IMR-90 (cell line): ENCODE measurements around the gene SERPINA10. TPM values are rescaled to one million over a fixed set of nuclear protein-coding genes. Genes with fewer than 3 reads are reported as not detected.

Source experiments
- ATAC-seq: fragments of 200-7000 bp; cut with Tn5 transposase; 2 replicates; pipeline ENCODE4 v1.9.1; 2020; ENCODE audit warnings: low read depth, mild to moderate bottlenecking, moderate library complexity
- BruUV-seq: library from RNA; stranded (reverse); fragments of 400-500 nt; replicated peaks from 2 replicates; lab custom pipeline; 2021; lab: Mats Ljungman, UMichigan
- CTCF ChIA-PET: fragments of 300-600 bp; formaldehyde crosslinking; extraction: SDS; loops from one replicate; lab custom pipeline; 2021; ENCODE audit warnings: antibody characterized with exemption; lab: Yijun Ruan, JAX
- POLR2A ChIA-PET: fragments of 300-600 bp; sonication (Branson Sonifier 250); formaldehyde crosslinking; loops from one replicate; lab custom pipeline; 2022; ENCODE audit warnings: antibody characterized with exemption; ENCODE audit not compliant: unreplicated experiment; lab: Charles Lee
- DNase-seq: peaks from one replicate; pipeline ENCODE4 v3.0.0; 2013
- H2AFZ ChIP-seq: replicated peaks from 2 replicates; pipeline ENCODE3; 2013; ENCODE audit warnings: low read length, mild to moderate bottlenecking; ENCODE audit not compliant: poor library complexity
- H2AK5ac ChIP-seq: 2 replicates; pipeline ENCODE4 v1.6.1; 2013; ENCODE audit warnings: low read depth, low read length, inconsistent platforms
- H2AK9ac ChIP-seq: replicated peaks from 2 replicates; pipeline ENCODE3; 2013; ENCODE audit warnings: mild to moderate bottlenecking, low read depth, low read length, moderate library complexity; ENCODE audit not compliant: poor library complexity
- H2BK120ac ChIP-seq: 2 replicates; pipeline ENCODE4 v1.6.1; 2013; ENCODE audit warnings: low read depth, low read length, inconsistent platforms
- H2BK15ac ChIP-seq: 3 replicates; pipeline ENCODE4 v1.6.1; 2013; ENCODE audit warnings: low read depth, low read length, inconsistent platforms
- H2BK20ac ChIP-seq: 2 replicates; pipeline ENCODE4 v1.6.1; 2013; ENCODE audit warnings: low read depth, mild to moderate bottlenecking, inconsistent platforms, low read length, moderate library complexity
- H2BK5ac ChIP-seq: 2 replicates; pipeline ENCODE4 v1.6.1; 2013; ENCODE audit warnings: mild to moderate bottlenecking, low read depth, low read length, inconsistent platforms; ENCODE audit not compliant: poor library complexity, severe bottlenecking
- H3K14ac ChIP-seq: replicated peaks from 2 replicates; pipeline ENCODE4 v1.6.1; 2013; ENCODE audit warnings: low read depth, low read length, inconsistent platforms
- H3K18ac ChIP-seq: 2 replicates; pipeline ENCODE4 v1.6.1; 2013; ENCODE audit warnings: low read depth, low read length, control low read depth
- H3K23ac ChIP-seq: 2 replicates; pipeline ENCODE4 v1.6.1; 2013; ENCODE audit warnings: low read depth, low read length, inconsistent platforms
- H3K27ac ChIP-seq: 2 replicates; pipeline ENCODE4 v1.5.1; 2013; ENCODE audit warnings: mild to moderate bottlenecking, control low read depth, low read length; ENCODE audit not compliant: insufficient read depth
- H3K27me3 ChIP-seq: 2 replicates; pipeline ENCODE4 v1.6.1; 2013; ENCODE audit warnings: low read length; ENCODE audit not compliant: control insufficient read depth, insufficient read depth
- H3K36me3 ChIP-seq: 2 replicates; pipeline ENCODE4 v1.6.1; 2013; ENCODE audit warnings: low read length, mixed read lengths; ENCODE audit not compliant: control insufficient read depth, insufficient read depth
- H3K4ac ChIP-seq: 2 replicates; pipeline ENCODE4 v1.6.1; 2013; ENCODE audit warnings: low read depth, low read length, inconsistent platforms
- H3K4me1 ChIP-seq: 2 replicates; pipeline ENCODE4 v1.6.1; 2013; ENCODE audit warnings: low read length, mixed read lengths; ENCODE audit not compliant: control insufficient read depth, insufficient read depth
- H3K4me2 ChIP-seq: 2 replicates; pipeline ENCODE4 v1.6.1; 2013; ENCODE audit warnings: low read depth, mild to moderate bottlenecking, control low read depth, low read length, moderate library complexity
- H3K4me3 ChIP-seq: 2 replicates; pipeline ENCODE4 v1.5.1; 2013; ENCODE audit warnings: low read depth, mild to moderate bottlenecking, control low read depth, low read length, moderate library complexity; ENCODE audit not compliant: insufficient read depth
- H3K56ac ChIP-seq: 2 replicates; pipeline ENCODE4 v1.6.1; 2013; ENCODE audit warnings: low read length, inconsistent platforms; ENCODE audit not compliant: insufficient read depth; ENCODE audit errors: extremely low read depth
- H3K79me1 ChIP-seq, 2 experiments: 2 replicates each; pipeline ENCODE4 v1.6.1; 2013; ENCODE audit warnings: low read length in 2 of 2, inconsistent platforms in 1 of 2, low read depth in 1 of 2
- H3K9ac ChIP-seq: 2 replicates; pipeline ENCODE4 v1.6.1; 2013; ENCODE audit warnings: low read depth, low read length, control low read depth
- H3K9me1 ChIP-seq: 2 replicates; pipeline ENCODE4 v1.6.1; 2013; ENCODE audit warnings: low read length, inconsistent platforms; ENCODE audit not compliant: insufficient read depth
- H3K9me3 ChIP-seq: 2 replicates; pipeline ENCODE4 v1.6.1; 2013; ENCODE audit warnings: low read length; ENCODE audit not compliant: control insufficient read depth, insufficient read depth
- H4K20me1 ChIP-seq: 2 replicates; pipeline ENCODE4 v1.6.1; 2013; ENCODE audit warnings: low read length, inconsistent platforms; ENCODE audit not compliant: insufficient read depth
- H4K5ac ChIP-seq: 2 replicates; pipeline ENCODE4 v1.6.1; 2013; ENCODE audit warnings: mild to moderate bottlenecking, low read depth, low read length, control low read depth
- H4K8ac ChIP-seq, 2 experiments: 2 replicates each; pipeline ENCODE4 v1.6.1; 2013; ENCODE audit warnings: low read depth in 2 of 2, low read length in 2 of 2, control low read depth in 1 of 2, inconsistent platforms in 1 of 2
- H4K91ac ChIP-seq: 2 replicates; pipeline ENCODE4 v1.6.1; 2013; ENCODE audit warnings: low read depth, low read length, inconsistent platforms; ENCODE audit not compliant: insufficient read depth
- CTCF ChIP-seq: conservative IDR thresholded peaks from 2 replicates; pipeline ENCODE4 v1.5.1; 2012; ENCODE audit warnings: mild to moderate bottlenecking, low read depth, low read length, improper control_type of control experiment
- POLR2A ChIP-seq: IDR thresholded peaks from 2 replicates; pipeline ENCODE4 v1.6.1; 2012; ENCODE audit warnings: mild to moderate bottlenecking, low read depth, low read length
- WGBS, 2 experiments: methylation state at CpG; one replicate each; pipeline versions ENCODE4 v1.1.5 to v1.1.7; 2013; ENCODE audit warnings: missing lambda C conversion rate in 2 of 2; ENCODE audit not compliant: insufficient read length in 1 of 2; ENCODE audit errors: extremely low coverage in 2 of 2; 5-methylcytosine and 5-hydroxymethylcytosine counted together
- dilution Hi-C: fragments of 300-500 bp; cut with HindIII; formaldehyde crosslinking; loops from one replicate; pipeline ENCODE4 v1.14.3; 2018; ENCODE audit warnings: low sequenced_read_pairs; ENCODE audit not compliant: unreplicated experiment
- in situ Hi-C: fragments of 300-500 bp; cut with MboI; formaldehyde crosslinking; loops from 3 replicates; pipeline ENCODE4 v1.14.3; 2019; ENCODE audit warnings: low sequenced_read_pairs, inconsistent platforms, mixed read lengths
- intact Hi-C: fragments of 100-400 bp; cut with micrococcal nuclease; formaldehyde crosslinking; loops from 2 replicates; pipeline ENCODE4 v1.10.0; 2022
- polyA plus RNA-seq, 3 experiments: library from polyadenylated mRNA; depleted of rRNA; stranded (reverse); fragments of >200 nt; gene quantifications; 2 replicates each; pipeline ENCODE4 v1.2.3, GENCODE V29; 2012; ENCODE audit warnings: low replicate concordance in 1 of 3
- total RNA-seq: library from RNA; depleted of rRNA; stranded (reverse); fragments of >200 nt; gene quantifications from 2 replicates; pipeline ENCODE4 v1.2.3, GENCODE V29; 2012

The SERPINA10 gene
- total and polyA plus RNA-seq, 2 of the 4 experiments (the other 2 are of a cell fraction): not detected

DNA sequence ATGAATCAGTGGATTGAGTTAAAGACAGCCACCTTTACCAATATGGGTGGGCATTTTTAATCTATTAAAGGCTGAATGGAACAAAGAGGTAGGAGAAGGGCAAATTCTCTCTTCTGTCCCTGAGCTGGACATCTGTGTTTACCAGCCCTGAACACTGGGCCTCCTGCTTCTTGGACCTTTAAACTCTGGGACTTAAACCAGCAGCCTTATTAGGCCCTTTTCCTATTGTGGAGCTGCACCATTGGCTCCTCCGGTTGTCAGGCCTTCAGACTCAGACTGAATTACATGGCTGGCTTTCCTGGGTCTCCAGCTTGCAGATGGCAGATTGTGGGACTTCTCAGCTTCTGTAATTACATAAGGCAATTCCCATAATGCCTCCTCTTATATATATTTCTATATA lies 23.6 kb upstream of the SERPINA10 start:
- DNase-seq: no peak
- H3K4me1 ChIP-seq: no peaks in the 10 kb centered on the region
- CTCF ChIA-PET: no interaction called here

More for the DNA sequence above, 23.6 kb upstream of the SERPINA10 start:
- intact Hi-C loops (no loop called here), dilution Hi-C loops (no loop called here), in situ Hi-C loops (no loop called here)
- Histone ChIP-seq H3K18ac (no peak overlapping the region), H3K36me3 (no peaks in the 10 kb centered on the region), H3K79me1 (no peaks in the 10 kb centered on the region), H3K4me3 (no peak overlapping the region), H4K5ac (no peak overlapping the region), H3K27ac (no peak overlapping the region), H4K20me1 (no peaks in the 10 kb centered on the region), H4K8ac (no peak overlapping the region), H3K56ac (no peak overlapping the region), H3K4ac (no peak overlapping the region), H3K4me2 (no peak overlapping the region), H3K27me3 (no peaks in the 10 kb centered on the region), H2BK15ac (no peak overlapping the region), H3K9me3 (no peaks in the 10 kb centered on the region; the same call in 1 of the 2 replicates), H2AFZ (no peak overlapping the region), H3K9me1 (no peaks in the 10 kb centered on the region), H2AK5ac (no peak overlapping the region), H3K9ac (no peak overlapping the region), H2BK5ac (no peak overlapping the region), H3K23ac (no peak overlapping the region), H2BK20ac (no peak overlapping the region), H2BK120ac (no peak overlapping the region), H4K91ac (no peak overlapping the region), H3K14ac (no peak overlapping the region), H2AK9ac (no peak overlapping the region)
- ATAC-seq: no peak
- WGBS, 2 experiments: 33% methylated on average over 1 of the region's 1 CpG; no CpG with 5 or more reads in 1 of the 2 experiments
- no peak for TF ChIP-seq CTCF
- no peak for TF ChIP-seq POLR2A
- no TSS peak for BruUV-seq
- POLR2A ChIA-PET: no interaction called here
